ENCODE data around the gene ASPSCR1. TPM values are rescaled to one million over a fixed set of nuclear protein-coding genes. Genes with fewer than 3 reads are reported as not detected.

Gene ASPSCR1
- total and polyA plus RNA-seq, 2 of the 13 experiments (the other 11 are each of a cell fraction or from before 2014, with no cell fraction given): 274 to 314 TPM

DNA sequence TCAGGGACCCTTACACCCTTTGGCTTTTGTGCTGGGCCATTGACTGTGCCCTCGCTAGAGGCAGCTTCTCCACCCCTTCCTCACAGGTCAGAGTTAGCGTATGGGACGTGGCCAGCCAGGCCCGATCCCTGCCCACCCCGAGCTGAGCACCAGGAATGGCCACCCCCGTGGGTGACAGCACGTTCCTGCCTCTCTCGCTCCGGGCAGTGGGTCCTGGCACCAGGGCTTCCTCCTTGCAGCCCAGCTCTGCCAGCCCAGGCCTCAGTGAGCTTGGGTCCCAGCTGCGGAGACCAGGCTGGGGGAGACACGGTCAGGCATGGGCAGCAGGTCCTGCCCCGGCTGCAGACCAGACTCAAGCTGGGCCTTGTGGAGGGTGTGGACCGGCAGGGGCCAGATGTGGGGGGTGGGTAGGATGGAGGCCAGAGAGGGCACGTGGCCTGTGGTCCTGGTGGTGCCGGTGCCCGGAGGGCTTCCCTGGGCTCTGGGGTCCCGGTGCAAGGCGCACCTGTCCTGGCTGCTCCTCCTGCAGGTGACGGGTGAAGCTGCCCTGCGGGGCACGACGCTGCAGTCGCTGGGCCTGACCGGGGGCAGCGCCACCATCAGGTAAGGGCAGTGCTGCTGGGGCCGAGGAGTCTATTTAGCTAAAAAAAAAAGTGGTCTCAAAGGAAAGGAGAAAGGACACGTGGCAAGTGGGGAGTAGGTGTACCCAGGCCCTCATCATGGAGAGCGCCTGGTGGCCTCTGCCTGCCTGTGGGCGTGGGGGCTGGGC lies 18.2 kb downstream of the ASPSCR1 start (continued):
- TF ChIP-seq, protein P1, sequence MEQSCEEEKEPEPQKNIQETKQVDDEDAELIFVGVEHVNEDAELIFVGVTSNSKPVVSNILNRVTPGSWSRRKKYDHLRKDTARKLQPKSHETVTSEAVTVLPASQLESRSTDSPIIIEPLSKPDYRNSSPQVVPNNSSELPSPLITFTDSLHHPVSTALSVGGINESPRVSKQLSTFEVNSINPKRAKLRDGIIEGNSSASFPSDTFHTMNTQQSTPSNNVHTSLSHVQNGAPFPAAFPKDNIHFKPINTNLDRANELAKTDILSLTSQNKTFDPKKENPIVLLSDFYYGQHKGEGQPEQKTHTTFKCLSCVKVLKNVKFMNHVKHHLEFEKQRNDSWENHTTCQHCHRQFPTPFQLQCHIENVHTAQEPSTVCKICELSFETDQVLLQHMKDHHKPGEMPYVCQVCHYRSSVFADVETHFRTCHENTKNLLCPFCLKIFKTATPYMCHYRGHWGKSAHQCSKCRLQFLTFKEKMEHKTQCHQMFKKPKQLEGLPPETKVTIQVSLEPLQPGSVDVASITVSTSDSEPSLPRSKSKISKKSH (CRISPR knock-in tag; IDR thresholded peaks at IDR 0.05; ENCODE audit: borderline replicate concordance): peak; percentile 64; the same call in 1 of the 2 replicates
- TF ChIP-seq, protein P2, sequence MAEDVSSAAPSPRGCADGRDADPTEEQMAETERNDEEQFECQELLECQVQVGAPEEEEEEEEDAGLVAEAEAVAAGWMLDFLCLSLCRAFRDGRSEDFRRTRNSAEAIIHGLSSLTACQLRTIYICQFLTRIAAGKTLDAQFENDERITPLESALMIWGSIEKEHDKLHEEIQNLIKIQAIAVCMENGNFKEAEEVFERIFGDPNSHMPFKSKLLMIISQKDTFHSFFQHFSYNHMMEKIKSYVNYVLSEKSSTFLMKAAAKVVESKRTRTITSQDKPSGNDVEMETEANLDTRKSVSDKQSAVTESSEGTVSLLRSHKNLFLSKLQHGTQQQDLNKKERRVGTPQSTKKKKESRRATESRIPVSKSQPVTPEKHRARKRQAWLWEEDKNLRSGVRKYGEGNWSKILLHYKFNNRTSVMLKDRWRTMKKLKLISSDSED (CRISPR knock-in tag; IDR thresholded peaks at IDR 0.05): no peak
- TF ChIP-seq CEBPG (CRISPR knock-in tag; IDR thresholded peaks at IDR 0.05): peak; percentile 9
- TF ChIP-seq ZNF660 (CRISPR knock-in tag; IDR thresholded peaks at IDR 0.05; ENCODE audit: borderline replicate concordance, low read depth): no peak
- no peak for TF ChIP-seq NCOA5 (CRISPR knock-in tag; IDR thresholded peaks at IDR 0.05)
- TF ChIP-seq, protein P3, sequence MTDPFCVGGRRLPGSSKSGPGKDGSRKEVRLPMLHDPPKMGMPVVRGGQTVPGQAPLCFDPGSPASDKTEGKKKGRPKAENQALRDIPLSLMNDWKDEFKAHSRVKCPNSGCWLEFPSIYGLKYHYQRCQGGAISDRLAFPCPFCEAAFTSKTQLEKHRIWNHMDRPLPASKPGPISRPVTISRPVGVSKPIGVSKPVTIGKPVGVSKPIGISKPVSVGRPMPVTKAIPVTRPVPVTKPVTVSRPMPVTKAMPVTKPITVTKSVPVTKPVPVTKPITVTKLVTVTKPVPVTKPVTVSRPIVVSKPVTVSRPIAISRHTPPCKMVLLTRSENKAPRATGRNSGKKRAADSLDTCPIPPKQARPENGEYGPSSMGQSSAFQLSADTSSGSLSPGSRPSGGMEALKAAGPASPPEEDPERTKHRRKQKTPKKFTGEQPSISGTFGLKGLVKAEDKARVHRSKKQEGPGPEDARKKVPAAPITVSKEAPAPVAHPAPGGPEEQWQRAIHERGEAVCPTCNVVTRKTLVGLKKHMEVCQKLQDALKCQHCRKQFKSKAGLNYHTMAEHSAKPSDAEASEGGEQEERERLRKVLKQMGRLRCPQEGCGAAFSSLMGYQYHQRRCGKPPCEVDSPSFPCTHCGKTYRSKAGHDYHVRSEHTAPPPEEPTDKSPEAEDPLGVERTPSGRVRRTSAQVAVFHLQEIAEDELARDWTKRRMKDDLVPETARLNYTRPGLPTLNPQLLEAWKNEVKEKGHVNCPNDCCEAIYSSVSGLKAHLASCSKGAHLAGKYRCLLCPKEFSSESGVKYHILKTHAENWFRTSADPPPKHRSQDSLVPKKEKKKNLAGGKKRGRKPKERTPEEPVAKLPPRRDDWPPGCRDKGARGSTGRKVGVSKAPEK (CRISPR knock-in tag; IDR thresholded peaks at IDR 0.05; ENCODE audit: borderline replicate concordance): 0 out of 2 replicates have a peak, but pooled peaks have one; percentile 23
- TF ChIP-seq, protein P4, sequence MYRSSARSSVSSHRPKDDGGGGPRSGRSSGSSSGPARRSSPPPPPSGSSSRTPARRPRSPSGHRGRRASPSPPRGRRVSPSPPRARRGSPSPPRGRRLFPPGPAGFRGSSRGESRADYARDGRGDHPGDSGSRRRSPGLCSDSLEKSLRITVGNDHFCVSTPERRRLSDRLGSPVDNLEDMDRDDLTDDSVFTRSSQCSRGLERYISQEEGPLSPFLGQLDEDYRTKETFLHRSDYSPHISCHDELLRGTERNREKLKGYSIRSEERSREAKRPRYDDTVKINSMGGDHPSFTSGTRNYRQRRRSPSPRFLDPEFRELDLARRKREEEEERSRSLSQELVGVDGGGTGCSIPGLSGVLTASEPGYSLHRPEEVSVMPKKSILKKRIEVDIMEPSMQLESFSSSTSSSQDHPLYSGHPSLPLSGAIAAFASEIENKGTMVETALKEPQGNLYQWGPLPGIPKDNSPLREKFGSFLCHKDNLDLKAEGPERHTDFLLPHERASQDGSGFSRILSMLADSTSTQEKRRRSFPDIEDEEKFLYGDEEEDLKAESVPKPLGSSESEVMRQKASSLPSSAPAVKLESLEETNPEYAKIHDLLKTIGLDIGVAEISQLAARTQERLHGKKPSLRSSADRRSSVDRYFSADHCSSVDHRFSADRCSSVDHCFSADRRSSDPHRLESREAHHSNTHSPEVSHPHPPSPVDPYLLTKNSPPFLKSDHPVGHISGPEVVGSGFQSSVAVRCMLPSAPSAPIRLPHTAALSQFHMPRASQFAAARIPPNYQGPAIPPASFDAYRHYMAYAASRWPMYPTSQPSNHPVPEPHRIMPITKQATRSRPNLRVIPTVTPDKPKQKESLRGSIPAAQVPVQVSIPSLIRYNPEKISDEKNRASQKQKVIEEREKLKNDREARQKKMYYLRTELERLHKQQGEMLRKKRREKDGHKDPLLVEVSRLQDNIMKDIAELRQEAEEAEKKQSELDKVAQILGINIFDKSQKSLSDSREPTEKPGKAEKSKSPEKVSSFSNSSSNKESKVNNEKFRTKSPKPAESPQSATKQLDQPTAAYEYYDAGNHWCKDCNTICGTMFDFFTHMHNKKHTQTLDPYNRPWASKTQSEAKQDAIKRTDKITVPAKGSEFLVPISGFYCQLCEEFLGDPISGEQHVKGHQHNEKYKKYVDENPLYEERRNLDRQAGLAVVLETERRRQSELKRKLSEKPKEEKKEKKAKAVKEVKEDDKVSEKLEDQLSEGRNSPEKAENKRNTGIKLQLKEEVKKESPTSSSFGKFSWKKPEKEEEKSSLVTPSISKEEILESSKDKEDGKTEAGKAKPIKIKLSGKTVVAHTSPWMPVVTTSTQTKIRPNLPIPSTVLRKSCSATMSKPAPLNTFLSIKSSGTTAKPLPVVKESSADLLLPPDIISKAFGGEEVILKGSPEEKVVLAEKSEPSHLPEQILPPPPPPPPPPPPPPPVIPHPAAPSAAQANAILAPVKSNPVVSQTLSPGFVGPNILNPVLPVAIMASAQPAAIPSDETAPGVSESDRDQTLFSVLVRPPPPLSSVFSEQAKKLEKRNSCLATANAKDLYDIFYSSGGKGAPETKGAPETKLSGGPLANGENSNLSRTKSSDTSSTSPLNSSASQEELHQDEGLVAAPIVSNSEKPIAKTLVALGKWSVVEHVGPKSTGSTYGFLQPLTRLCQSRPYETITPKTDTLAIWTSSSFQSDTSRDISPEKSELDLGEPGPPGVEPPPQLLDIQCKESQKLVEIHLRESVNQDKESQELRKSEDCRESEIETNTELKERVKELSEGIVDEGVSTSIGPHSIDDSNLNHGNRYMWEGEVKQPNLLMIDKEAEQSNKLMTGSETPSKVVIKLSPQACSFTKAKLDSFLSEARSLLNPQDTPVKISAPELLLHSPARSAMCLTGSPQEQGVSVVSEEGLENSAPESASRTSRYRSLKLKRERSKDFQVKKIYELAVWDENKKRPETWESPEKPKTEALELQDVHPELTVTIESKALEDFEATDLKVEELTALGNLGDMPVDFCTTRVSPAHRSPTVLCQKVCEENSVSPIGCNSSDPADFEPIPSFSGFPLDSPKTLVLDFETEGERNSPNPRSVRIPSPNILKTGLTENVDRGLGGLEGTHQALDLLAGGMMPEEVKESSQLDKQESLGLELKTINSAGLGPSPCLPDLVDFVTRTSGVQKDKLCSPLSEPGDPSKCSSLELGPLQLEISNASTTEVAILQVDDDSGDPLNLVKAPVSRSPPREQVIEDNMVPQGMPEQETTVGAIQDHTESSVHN (CRISPR knock-in tag; IDR thresholded peaks at IDR 0.05): no peak
- TF ChIP-seq MTA1 (CRISPR knock-in tag; IDR thresholded peaks at IDR 0.05; ENCODE audit: borderline replicate concordance): 0 out of 2 replicates have a peak, but pooled peaks have one; percentile 21
- no peak; the same call in 1 of the 2 replicates for TF ChIP-seq KDM6A (CRISPR knock-in tag; IDR thresholded peaks at IDR 0.05; ENCODE audit: low read depth)
- TF ChIP-seq ZNF20 (CRISPR knock-in tag; IDR thresholded peaks at IDR 0.05): no peak
- TF ChIP-seq ARID2 (CRISPR knock-in tag; IDR thresholded peaks at IDR 0.05; ENCODE audit: borderline replicate concordance): no peak
- TF ChIP-seq STAT5B (CRISPR knock-in tag; IDR thresholded peaks at IDR 0.05): peak; percentile 89
- TF ChIP-seq, protein P5, sequence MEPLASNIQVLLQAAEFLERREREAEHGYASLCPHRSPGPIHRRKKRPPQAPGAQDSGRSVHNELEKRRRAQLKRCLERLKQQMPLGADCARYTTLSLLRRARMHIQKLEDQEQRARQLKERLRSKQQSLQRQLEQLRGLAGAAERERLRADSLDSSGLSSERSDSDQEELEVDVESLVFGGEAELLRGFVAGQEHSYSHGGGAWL (CRISPR knock-in tag; IDR thresholded peaks at IDR 0.05): peak; percentile 31; the same call in 1 of the 2 replicates
- peak; percentile 82 for TF ChIP-seq PHF8 (CRISPR knock-in tag; IDR thresholded peaks at IDR 0.05)
